A673 (cell line): ENCODE data around the gene SFXN5. TPM values are rescaled to one million over a fixed set of nuclear protein-coding genes. Genes with fewer than 3 reads are reported as not detected.

Experiments
- BruUV-seq: library from RNA; stranded (reverse); fragments of 400-500 nt; replicated peaks from 2 replicates; lab custom pipeline; 2021; lab: Mats Ljungman, UMichigan
- CTCF ChIA-PET: fragments of 300-600 bp; sonication (Branson Sonifier 250); formaldehyde crosslinking; loops from one replicate; lab custom pipeline; 2022; ENCODE audit warnings: antibody characterized with exemption; lab: Charles Lee
- POLR2A ChIA-PET: fragments of 300-600 bp; sonication (Branson Sonifier 250); formaldehyde crosslinking; loops from one replicate; lab custom pipeline; 2022; ENCODE audit warnings: antibody characterized with exemption; ENCODE audit not compliant: low non-redundant PET; lab: Charles Lee
- DNase-seq: peaks from one replicate; pipeline ENCODE4 v3.0.0-alpha.2; 2015; ENCODE audit warnings: low spot score
- H3K27ac ChIP-seq: fragments of 200-600 bp; sonication (generic); 2 replicates; pipeline ENCODE4 v1.5.1; 2016; ENCODE audit warnings: mixed run types, low read depth, mild to moderate bottlenecking, mixed read lengths, antibody characterized with exemption, low read length; ENCODE audit not compliant: poor library complexity, severe bottlenecking
- H3K27me3 ChIP-seq: fragments of 200-600 bp; sonication (generic); replicated peaks from 2 replicates; pipeline ENCODE4 v1.6.1; 2017; ENCODE audit warnings: mixed run types, low read depth, mild to moderate bottlenecking, mixed read lengths, antibody characterized with exemption, low read length; ENCODE audit not compliant: insufficient read depth, poor library complexity
- H3K36me3 ChIP-seq: fragments of 200-600 bp; sonication (generic); 2 replicates; pipeline ENCODE4 v1.6.1; 2016; ENCODE audit warnings: mixed run types, mild to moderate bottlenecking, mixed read lengths, antibody characterized with exemption, low read length; ENCODE audit not compliant: insufficient read depth, poor library complexity, severe bottlenecking
- H3K4me1 ChIP-seq: fragments of 200-600 bp; sonication (generic); 2 replicates; pipeline ENCODE4 v1.6.1; 2017; ENCODE audit warnings: mixed run types, mild to moderate bottlenecking, mixed read lengths, antibody characterized with exemption, low read length; ENCODE audit not compliant: insufficient read depth, poor library complexity, severe bottlenecking
- H3K4me3 ChIP-seq: fragments of 200-600 bp; sonication (generic); 2 replicates; pipeline ENCODE4 v1.5.1; 2016; ENCODE audit warnings: low read depth, mixed run types, mild to moderate bottlenecking, mixed read lengths, low read length; ENCODE audit not compliant: poor library complexity, severe bottlenecking
- H3K9me3 ChIP-seq: fragments of 200-600 bp; sonication (generic); 2 replicates; pipeline ENCODE4 v1.6.1; 2016; ENCODE audit warnings: mixed run types, low read depth, mild to moderate bottlenecking, mixed read lengths, antibody characterized with exemption, low read length; ENCODE audit not compliant: poor library complexity, severe bottlenecking
- EZH2 ChIP-seq: fragments of 200-600 bp; sonication (generic); IDR thresholded peaks from 2 replicates; pipeline ENCODE4 v1.6.1; 2017; ENCODE audit warnings: borderline replicate concordance, low read depth, mild to moderate bottlenecking, mixed read lengths, antibody characterized with exemption, low read length; ENCODE audit not compliant: poor library complexity, severe bottlenecking
- intact Hi-C: fragments of 100-400 bp; cut with micrococcal nuclease; formaldehyde crosslinking; loops from one replicate; pipeline ENCODE4 v1.10.0; 2022; ENCODE audit not compliant: unreplicated experiment
- total RNA-seq: library from RNA; stranded (reverse); gene quantifications from 2 replicates; pipeline ENCODE4 v1.2.3, GENCODE V29; 2021
- TF ChIP-seq, protein P1 (sequence below): fragments of 300-800, 200-600 bp; sonication (generic); conservative IDR thresholded peaks from 2 replicates; pipeline ENCODE4 v1.5.1; 2017; ENCODE audit warnings: low read depth, mild to moderate bottlenecking, antibody characterized with exemption, low read length, moderate library complexity, mixed read lengths

SFXN5 gene
- total RNA-seq, 1 experiment from 2014 or later: 23.1 TPM

DNA sequence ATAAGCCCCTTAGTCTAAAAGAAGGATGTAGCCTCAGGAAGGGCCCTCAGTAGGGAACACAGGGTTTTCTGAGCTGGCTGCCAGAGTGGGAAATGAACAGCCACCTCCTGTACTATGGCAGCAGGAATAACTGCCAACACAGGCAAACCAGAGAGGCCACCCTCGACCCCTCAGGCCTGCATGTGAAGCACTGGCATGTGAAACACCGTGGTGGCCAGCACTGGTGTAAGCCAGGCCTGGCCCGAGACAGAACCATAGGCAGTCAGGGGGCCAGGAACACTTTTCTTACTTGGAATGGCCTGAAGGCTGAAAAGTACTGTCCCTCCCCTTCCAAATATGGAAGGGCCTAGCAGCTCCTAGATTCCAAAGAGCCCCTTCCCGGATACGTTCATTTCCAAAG lies 28.2 kb downstream of the SFXN5 start:
- no peak for TF ChIP-seq EZH2
- TF ChIP-seq, protein P1, sequence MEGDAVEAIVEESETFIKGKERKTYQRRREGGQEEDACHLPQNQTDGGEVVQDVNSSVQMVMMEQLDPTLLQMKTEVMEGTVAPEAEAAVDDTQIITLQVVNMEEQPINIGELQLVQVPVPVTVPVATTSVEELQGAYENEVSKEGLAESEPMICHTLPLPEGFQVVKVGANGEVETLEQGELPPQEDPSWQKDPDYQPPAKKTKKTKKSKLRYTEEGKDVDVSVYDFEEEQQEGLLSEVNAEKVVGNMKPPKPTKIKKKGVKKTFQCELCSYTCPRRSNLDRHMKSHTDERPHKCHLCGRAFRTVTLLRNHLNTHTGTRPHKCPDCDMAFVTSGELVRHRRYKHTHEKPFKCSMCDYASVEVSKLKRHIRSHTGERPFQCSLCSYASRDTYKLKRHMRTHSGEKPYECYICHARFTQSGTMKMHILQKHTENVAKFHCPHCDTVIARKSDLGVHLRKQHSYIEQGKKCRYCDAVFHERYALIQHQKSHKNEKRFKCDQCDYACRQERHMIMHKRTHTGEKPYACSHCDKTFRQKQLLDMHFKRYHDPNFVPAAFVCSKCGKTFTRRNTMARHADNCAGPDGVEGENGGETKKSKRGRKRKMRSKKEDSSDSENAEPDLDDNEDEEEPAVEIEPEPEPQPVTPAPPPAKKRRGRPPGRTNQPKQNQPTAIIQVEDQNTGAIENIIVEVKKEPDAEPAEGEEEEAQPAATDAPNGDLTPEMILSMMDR: no peak
- Histone ChIP-seq H3K36me3 (no peaks in the 10 kb centered on the region), H3K27ac (no peak overlapping the region), H3K9me3 (no peaks in the 10 kb centered on the region), H3K4me3 (no peak overlapping the region), H3K4me1 (no peaks in the 10 kb centered on the region), H3K27me3 (no peaks in the 10 kb centered on the region)
- intact Hi-C loops: no loop called here
- ChIA-PET CTCF (no interaction called here), POLR2A (no interaction called here)
- no TSS peak for BruUV-seq
- DNase-seq: no peak

DNA sequence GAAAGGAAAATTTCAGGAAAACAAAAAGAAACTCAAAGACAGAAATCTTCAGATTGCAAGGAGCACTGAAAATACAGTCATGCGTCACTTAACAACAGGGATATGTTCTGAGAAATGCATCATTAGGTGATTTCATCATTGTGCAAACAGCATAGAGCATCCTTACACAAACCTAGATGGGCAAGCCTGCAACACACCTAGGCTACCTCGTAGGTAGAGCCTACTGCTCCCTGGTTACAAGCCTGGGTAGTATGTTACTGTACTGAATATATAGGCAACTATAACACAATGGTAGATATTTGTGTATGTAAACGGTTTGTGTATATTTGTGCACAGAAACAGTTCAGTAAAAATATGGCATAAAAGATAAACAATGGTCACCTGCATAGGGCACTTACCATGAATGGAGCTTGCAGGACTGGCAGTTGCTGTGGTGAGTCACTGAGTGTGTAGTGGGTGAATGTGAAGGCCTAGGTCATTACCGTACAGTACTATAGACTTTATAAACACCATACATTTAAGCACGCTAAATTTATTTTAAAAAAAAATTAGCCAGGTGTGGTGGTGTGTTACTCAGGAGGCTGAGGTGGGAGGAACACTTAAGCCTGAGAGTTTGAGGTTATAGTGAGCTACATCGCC lies 33.4 kb downstream of the SFXN5 start:
- H3K4me1 ChIP-seq: no peaks in the 10 kb centered on the region
- intact Hi-C loops: no loop called here
- no peaks in the 10 kb centered on the region for H3K27me3 ChIP-seq
- ChIA-PET POLR2A (no interaction called here), CTCF (no interaction called here)
- TF ChIP-seq EZH2: no peak
- TF ChIP-seq, protein P1: no peak
- no TSS peak for BruUV-seq
- no peak overlapping the region for H3K4me3 ChIP-seq
- no peak for DNase-seq
- H3K9me3 ChIP-seq: no peaks in the 10 kb centered on the region
- H3K36me3 ChIP-seq: no peaks in the 10 kb centered on the region
- no peak overlapping the region for H3K27ac ChIP-seq

DNA sequence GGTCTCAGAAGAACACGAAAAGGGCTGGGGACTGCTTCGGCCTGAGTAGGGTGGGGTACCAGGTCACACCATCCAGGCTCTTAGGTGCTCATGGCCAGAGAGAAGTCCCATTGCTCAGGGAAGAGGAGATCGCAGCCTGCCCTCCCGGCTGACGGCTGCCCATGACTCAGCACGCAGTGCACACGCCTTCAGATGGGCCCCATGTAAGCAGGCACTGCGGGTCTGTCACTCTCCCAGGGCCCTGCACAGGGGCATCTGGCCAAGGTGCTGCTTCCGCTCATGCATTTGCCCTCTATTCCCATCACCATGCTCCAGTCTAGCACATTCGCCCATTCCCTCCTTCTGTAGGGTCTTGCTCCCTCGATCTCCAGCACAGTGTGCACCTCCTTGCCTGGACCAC lies 34.7 kb downstream of the SFXN5 start:
- DNase-seq: no peak
- POLR2A ChIA-PET: no interaction called here
- no peaks in the 10 kb centered on the region for H3K9me3 ChIP-seq
- intact Hi-C loops: no loop called here
- H3K27me3 ChIP-seq: no peaks in the 10 kb centered on the region
- H3K4me3 ChIP-seq: no peak overlapping the region
- no peaks in the 10 kb centered on the region for H3K4me1 ChIP-seq
- H3K27ac ChIP-seq: no peak overlapping the region
- BruUV-seq: no TSS peak
- CTCF ChIA-PET: interaction anchor here (0.5 kb wide), 1 partner anchor 177 kb away, joined by 5 read pairs; no protein-coding TSS in a partner anchor
- TF ChIP-seq EZH2: no peak
- no peaks in the 10 kb centered on the region for H3K36me3 ChIP-seq
